Stimulated activated CD4-positive, alpha-beta T cell treated with anti-CD3 and anti-CD28 coated beads, Interleukin-2, amount 100 ng/mL, for 4 hours (primary cell): Measurements from ENCODE around the gene MXRA5.
"Not testable (repeated sequence)": the region's sequence is repeated elsewhere in the genome, so short reads cannot be mapped to it uniquely, and the experiment has no call there.

Experiments
- DNase-seq: peaks from one replicate; pipeline ENCODE4 v3.0.0-alpha.2; 2020; ENCODE audit warnings: low read depth

MXRA5 gene

GRCh38 chrX:3346501-3347259 is at the start of gene MXRA5:
TSS of gene MXRA5 (minus strand) at chrX:3346652. CDS start at chrX:3343833, 2,819 bp downstream.
- DNase-seq = no peak

GRCh38 chrX:3393581-3394111 is 47.2 kb upstream of the MXRA5 start:
- no peak for DNase-seq

- no peak for DNase-seq
Measured at GRCh38 chrX:3393178-3393577, 46.7 kb upstream of the MXRA5 start.

- DNase-seq = no peak
Measured at GRCh38 chrX:3388457-3388856, 42.0 kb upstream of the MXRA5 start.

GRCh38 chrX:3384327-3384726 is 37.9 kb upstream of the MXRA5 start:
- DNase-seq = no peak

GRCh38 chrX:3380603-3381002 is 34.2 kb upstream of the MXRA5 start:
- no peak for DNase-seq

GRCh38 chrX:3379111-3379510 is 32.7 kb upstream of the MXRA5 start:
- no peak for DNase-seq

GRCh38 chrX:3378156-3378555 is 31.7 kb upstream of the MXRA5 start:
- DNase-seq = no peak

- DNase-seq = no peak
Measured at GRCh38 chrX:3377560-3377959, 31.1 kb upstream of the MXRA5 start.

- DNase-seq = not testable (repeated sequence)
Measured at GRCh38 chrX:3375878-3376508, 29.5 kb upstream of the MXRA5 start.

- DNase-seq = no peak
Measured at GRCh38 chrX:3374108-3374800, 27.8 kb upstream of the MXRA5 start.

- no peak for DNase-seq
Measured at GRCh38 chrX:3371163-3371562, 24.7 kb upstream of the MXRA5 start.

- no peak for DNase-seq
Measured at GRCh38 chrX:3370656-3371055, 24.2 kb upstream of the MXRA5 start.

- DNase-seq = no peak
Measured at GRCh38 chrX:3362956-3363355, 16.5 kb upstream of the MXRA5 start.

- no peak for DNase-seq
Measured at GRCh38 chrX:3360881-3361280, 14.4 kb upstream of the MXRA5 start.

- DNase-seq = not testable (repeated sequence)
Measured at GRCh38 chrX:3352741-3353140, 6.3 kb upstream of the MXRA5 start.

- no peak for DNase-seq
Measured at GRCh38 chrX:3351276-3351675, 4.8 kb upstream of the MXRA5 start.

- no peak for DNase-seq
Measured at GRCh38 chrX:3348191-3348590, 1.7 kb upstream of the MXRA5 start.

GRCh38 chrX:3345281-3346191 is 916 bp downstream of the MXRA5 start:
- DNase-seq = no peak

- DNase-seq = not testable (repeated sequence)
Measured at GRCh38 chrX:3343569-3343968, 2.9 kb downstream of the MXRA5 start.

GRCh38 chrX:3340016-3340415 is 6.4 kb downstream of the MXRA5 start:
- DNase-seq = no peak

GRCh38 chrX:3326681-3327080 is 19.8 kb downstream of the MXRA5 start:
- no peak for DNase-seq
